ENCODE data around the gene OLFM2. TPM values are rescaled to one million over a fixed set of nuclear protein-coding genes. Genes with fewer than 3 reads are reported as not detected.

The OLFM2 gene
- total and polyA plus RNA-seq, 3 donors from 2014 or later: 15.9 to 27.0 (median 22.5) TPM

DNA sequence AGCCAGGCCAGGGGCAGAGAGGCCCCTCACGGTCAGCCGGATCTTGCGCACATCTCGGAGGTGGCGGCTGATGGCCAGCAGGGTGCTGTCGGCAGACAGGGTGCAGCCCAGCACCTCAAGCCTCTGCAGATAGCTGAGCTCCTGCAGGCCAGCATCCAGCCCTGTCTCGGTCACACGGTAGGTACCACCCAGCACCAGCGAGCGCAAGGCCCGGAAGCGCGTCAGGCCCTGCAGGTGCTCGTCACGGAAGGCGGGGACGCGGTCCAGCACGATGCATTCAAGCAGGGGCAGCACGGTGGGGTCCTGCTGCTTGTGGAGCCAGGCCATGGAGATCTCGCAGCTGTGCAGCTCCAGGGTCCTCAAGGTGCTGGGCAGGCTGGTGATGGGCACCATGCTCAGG lies 125.2 kb downstream of the OLFM2 start:
- Histone ChIP-seq H3K4me3 (no peak overlapping the region), H3K36me3 (ENCODE audit: low read depth, missing control alignments) (no peaks in the 10 kb centered on the region), H3K4me1 (no peaks in the 10 kb centered on the region), H3K9me3 (no peaks in the 10 kb centered on the region), H3K27ac (no peak overlapping the region), H3K27me3 (no peaks in the 10 kb centered on the region)
- 91 to 98% methylated on average over 19 to 21 of the region's 21 CpGs for WGBS, 2 donors
- TF ChIP-seq, protein P1, sequence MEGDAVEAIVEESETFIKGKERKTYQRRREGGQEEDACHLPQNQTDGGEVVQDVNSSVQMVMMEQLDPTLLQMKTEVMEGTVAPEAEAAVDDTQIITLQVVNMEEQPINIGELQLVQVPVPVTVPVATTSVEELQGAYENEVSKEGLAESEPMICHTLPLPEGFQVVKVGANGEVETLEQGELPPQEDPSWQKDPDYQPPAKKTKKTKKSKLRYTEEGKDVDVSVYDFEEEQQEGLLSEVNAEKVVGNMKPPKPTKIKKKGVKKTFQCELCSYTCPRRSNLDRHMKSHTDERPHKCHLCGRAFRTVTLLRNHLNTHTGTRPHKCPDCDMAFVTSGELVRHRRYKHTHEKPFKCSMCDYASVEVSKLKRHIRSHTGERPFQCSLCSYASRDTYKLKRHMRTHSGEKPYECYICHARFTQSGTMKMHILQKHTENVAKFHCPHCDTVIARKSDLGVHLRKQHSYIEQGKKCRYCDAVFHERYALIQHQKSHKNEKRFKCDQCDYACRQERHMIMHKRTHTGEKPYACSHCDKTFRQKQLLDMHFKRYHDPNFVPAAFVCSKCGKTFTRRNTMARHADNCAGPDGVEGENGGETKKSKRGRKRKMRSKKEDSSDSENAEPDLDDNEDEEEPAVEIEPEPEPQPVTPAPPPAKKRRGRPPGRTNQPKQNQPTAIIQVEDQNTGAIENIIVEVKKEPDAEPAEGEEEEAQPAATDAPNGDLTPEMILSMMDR (IDR thresholded peaks at IDR 0.05): no peak
- TF ChIP-seq POLR2A (IDR thresholded peaks at IDR 0.05): no peak
- DNase-seq: no peak
- intact Hi-C loops (cut with DNase I; ENCODE audit: low total_unique reads): no loop called here

DNA sequence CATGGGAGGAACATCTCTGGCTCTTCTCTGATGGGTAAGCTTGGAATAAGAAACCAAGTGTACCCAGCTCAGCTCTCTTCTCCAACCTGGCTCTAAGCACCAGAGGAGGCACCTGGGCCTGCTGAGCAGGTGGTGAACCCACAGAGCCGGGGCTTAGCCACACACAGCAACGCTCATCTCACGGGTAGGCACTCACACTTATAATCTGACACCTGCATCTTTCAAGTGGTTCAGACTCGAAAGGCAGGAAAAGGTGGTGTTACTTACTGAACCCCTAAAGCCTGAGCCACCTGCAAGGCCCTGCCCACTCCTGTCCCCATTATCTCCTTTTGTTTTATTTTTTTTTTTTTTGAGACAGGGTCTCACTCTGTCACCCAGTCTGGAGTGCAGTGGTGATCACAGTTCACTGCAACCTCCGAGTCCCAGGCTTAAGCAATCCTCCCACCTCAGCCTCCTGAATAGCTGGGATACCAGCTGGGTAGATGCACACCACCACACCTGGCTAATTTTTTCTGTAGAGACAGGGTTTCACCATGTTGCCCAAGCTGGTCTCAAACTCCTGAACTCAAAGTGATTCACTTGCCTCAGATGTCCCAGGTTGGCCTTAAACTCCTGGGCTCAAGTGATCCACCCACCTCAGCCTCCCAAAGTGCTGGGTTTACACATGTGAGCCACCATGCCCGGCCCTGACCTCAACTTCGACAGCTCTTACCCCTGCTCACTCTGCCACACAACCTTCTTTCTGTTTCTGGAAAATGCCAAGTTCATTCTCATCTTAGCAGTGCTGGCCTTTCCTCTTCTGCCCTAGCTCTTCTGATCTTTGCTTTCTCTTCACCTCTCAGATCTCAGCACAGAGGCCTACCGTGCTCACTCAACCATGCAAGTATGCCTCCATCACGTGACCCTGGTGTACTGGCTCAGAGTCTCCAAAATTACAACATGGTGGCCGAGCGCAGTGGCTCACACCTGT lies 127.2 kb downstream of the OLFM2 start:
- TF ChIP-seq, protein P1 (IDR thresholded peaks at IDR 0.05): no peak
- TF ChIP-seq POLR2A (IDR thresholded peaks at IDR 0.05): no peak
- H3K4me1 ChIP-seq: no peaks in the 10 kb centered on the region
- no peak for DNase-seq
- no peak overlapping the region for H3K4me3 ChIP-seq
- H3K27ac ChIP-seq: no peak overlapping the region
- WGBS, 2 donors: 90 to 93% methylated on average over 11 of the region's 11 CpGs
- no peaks in the 10 kb centered on the region for H3K9me3 ChIP-seq
- intact Hi-C loops (cut with DNase I; ENCODE audit: low total_unique reads): no loop called here
- no peaks in the 10 kb centered on the region for H3K36me3 ChIP-seq (ENCODE audit: low read depth, missing control alignments)
- H3K27me3 ChIP-seq: no peaks in the 10 kb centered on the region

DNA sequence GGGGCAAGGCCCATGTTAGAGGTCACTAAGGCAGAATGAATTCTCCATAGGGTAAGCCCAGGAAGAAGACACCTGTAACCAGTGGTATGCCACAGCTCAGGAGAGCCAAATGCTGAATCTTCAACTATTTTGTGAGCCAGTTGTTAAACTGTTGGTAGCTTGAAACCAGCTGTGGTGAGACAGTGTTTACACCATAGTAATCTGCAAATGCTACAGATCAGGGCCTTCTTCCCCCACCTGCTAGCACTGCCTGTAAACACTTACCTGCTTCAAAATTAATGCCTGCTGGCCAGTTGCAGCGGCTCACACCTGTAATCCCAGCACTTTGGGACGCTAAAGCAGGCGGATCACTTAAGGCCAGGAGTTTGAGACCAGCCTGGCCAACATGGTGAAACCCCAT lies 129.5 kb downstream of the OLFM2 start:
- Histone ChIP-seq H3K27ac (no peak overlapping the region), H3K4me3 (no peak overlapping the region), H3K27me3 (no peaks in the 10 kb centered on the region), H3K9me3 (no peaks in the 10 kb centered on the region), H3K36me3 (ENCODE audit: low read depth, missing control alignments) (no peaks in the 10 kb centered on the region), H3K4me1 (no peaks in the 10 kb centered on the region)
- TF ChIP-seq POLR2A (IDR thresholded peaks at IDR 0.05): no peak
- TF ChIP-seq, protein P1 (IDR thresholded peaks at IDR 0.05): no peak
- WGBS, 2 donors: 86 to 96% methylated on average over 3 of the region's 3 CpGs
- DNase-seq: no peak
- intact Hi-C loops (cut with DNase I; ENCODE audit: low total_unique reads): no loop called here

Small RNAs within 50 kb of the gene (small RNA-seq; reads per million reads assigned to genes)
- gene RF00156: 0 reads per million in 2 donors

Other genes starting within 250 kb of the OLFM2 start
- 10 to 100 TPM; 48.1 to 50.5 TPM for gene ZNF846, start 167.8 kb downstream of the OLFM2 start, total RNA-seq
- 63.3 TPM for gene ZNF846, start 167.8 kb downstream of the OLFM2 start, polyA plus RNA-seq (ENCODE audit: insufficient read depth, low read depth, low replicate concordance)
- 10 to 100 TPM; 38.7 to 42.6 TPM for gene FBXL12, start 117.4 kb downstream of the OLFM2 start, total RNA-seq
- gene FBXL12, start 117.4 kb downstream of the OLFM2 start, polyA plus RNA-seq (ENCODE audit: insufficient read depth, low read depth, low replicate concordance): 24.7 TPM
- gene UBL5, start 108.6 kb downstream of the OLFM2 start, total RNA-seq: 100 to 1,000 TPM; 418 to 540 TPM
- 491 TPM for gene UBL5, start 108.6 kb downstream of the OLFM2 start, polyA plus RNA-seq (ENCODE audit: insufficient read depth, low read depth, low replicate concordance)
- 100 to 1,000 TPM; 228 to 232 TPM for gene PIN1, start 101.2 kb downstream of the OLFM2 start, total RNA-seq
- gene PIN1, start 101.2 kb downstream of the OLFM2 start, polyA plus RNA-seq (ENCODE audit: insufficient read depth, low read depth, low replicate concordance): 209 TPM
- 1 to 10 TPM; 5.5 to 7.0 TPM for gene COL5A3, start 74.0 kb upstream of the OLFM2 start, total RNA-seq
- 7.6 TPM for gene COL5A3, start 74.0 kb upstream of the OLFM2 start, polyA plus RNA-seq (ENCODE audit: insufficient read depth, low read depth, low replicate concordance)
- 1 to 10 TPM in 1 of 2 donors, not detected in 1; 1.7 TPM for gene RDH8, start 77.0 kb upstream of the OLFM2 start, total RNA-seq
- 3.7 TPM for gene RDH8, start 77.0 kb upstream of the OLFM2 start, polyA plus RNA-seq (ENCODE audit: insufficient read depth, low read depth, low replicate concordance)
- gene SHFL, start 149.8 kb upstream of the OLFM2 start, total RNA-seq: 10 to 100 TPM; 20.4 to 25.8 TPM
- 18.7 TPM for gene SHFL, start 149.8 kb upstream of the OLFM2 start, polyA plus RNA-seq (ENCODE audit: insufficient read depth, low read depth, low replicate concordance)
- gene ANGPTL6, start 166.2 kb upstream of the OLFM2 start, total RNA-seq: 1 to 10 TPM; 7.6 to 8.7 TPM
- gene ANGPTL6, start 166.2 kb upstream of the OLFM2 start, polyA plus RNA-seq (ENCODE audit: insufficient read depth, low read depth, low replicate concordance): 3.0 TPM
- gene PPAN, start 169.8 kb upstream of the OLFM2 start, total RNA-seq: 10 to 100 TPM; 66.2 to 68.1 TPM
- gene PPAN, start 169.8 kb upstream of the OLFM2 start, polyA plus RNA-seq (ENCODE audit: insufficient read depth, low read depth, low replicate concordance): 39.3 TPM
- gene P2RY11, start 175.2 kb upstream of the OLFM2 start, total RNA-seq: 10 to 100 TPM; 25.0 to 27.8 TPM
- gene P2RY11, start 175.2 kb upstream of the OLFM2 start, polyA plus RNA-seq (ENCODE audit: insufficient read depth, low read depth, low replicate concordance): 16.3 TPM
- 100 to 1,000 TPM; 281 to 306 TPM for gene EIF3G, start 183.4 kb upstream of the OLFM2 start, total RNA-seq
- 348 TPM for gene EIF3G, start 183.4 kb upstream of the OLFM2 start, polyA plus RNA-seq (ENCODE audit: insufficient read depth, low read depth, low replicate concordance)